Cortex of kidney (tissue), 1 donor: ENCODE results near the gene AUTS2.
"Not testable (repeated sequence)": the region's sequence is repeated elsewhere in the genome, so short reads cannot be mapped to it uniquely, and the experiment has no call there.

Experiments used
- DNase-seq: peaks from one replicate; lab custom pipeline; 2025; lab: John Stamatoyannopoulos, UW

AUTS2 gene

GRCh38 chr7:69761290-69761922 lies 163.1 kb downstream of the AUTS2 start:
- no peak for DNase-seq

- DNase-seq, result no peak
These were observed 164.6 kb downstream of the AUTS2 start for GRCh38 chr7:69762821-69763352.

GRCh38 chr7:69763513-69763912 lies 165.2 kb downstream of the AUTS2 start:
- no peak for DNase-seq

- DNase-seq, result no peak
These were observed 165.9 kb downstream of the AUTS2 start for GRCh38 chr7:69764147-69764546.

- DNase-seq, result no peak
These were observed 166.4 kb downstream of the AUTS2 start for GRCh38 chr7:69764681-69765080.

- DNase-seq, result no peak
These were observed 167.6 kb downstream of the AUTS2 start for GRCh38 chr7:69765879-69766278.

- DNase-seq, result no peak
These were observed 170.8 kb downstream of the AUTS2 start for GRCh38 chr7:69768986-69769595.

GRCh38 chr7:69769826-69770225 lies 171.6 kb downstream of the AUTS2 start:
- no peak for DNase-seq

- DNase-seq, result no peak
These were observed 172.3 kb downstream of the AUTS2 start for GRCh38 chr7:69770613-69771012.

GRCh38 chr7:69772718-69773436 lies 174.6 kb downstream of the AUTS2 start:
- DNase-seq, result no peak

- no peak for DNase-seq
These were observed 175.4 kb downstream of the AUTS2 start for GRCh38 chr7:69773535-69774225.

GRCh38 chr7:69775231-69775771 lies 177.0 kb downstream of the AUTS2 start:
- DNase-seq, result no peak

GRCh38 chr7:69776611-69777010 lies 178.3 kb downstream of the AUTS2 start:
- DNase-seq, result no peak

GRCh38 chr7:69778138-69778537 lies 179.9 kb downstream of the AUTS2 start:
- DNase-seq, result no peak

GRCh38 chr7:69780379-69780778 lies 182.1 kb downstream of the AUTS2 start:
- no peak for DNase-seq

- no peak for DNase-seq
These were observed 183.2 kb downstream of the AUTS2 start for GRCh38 chr7:69781412-69781846.

GRCh38 chr7:69782917-69783684 lies 184.8 kb downstream of the AUTS2 start:
- DNase-seq, result no peak

GRCh38 chr7:69786130-69786529 lies 187.9 kb downstream of the AUTS2 start:
- not testable (repeated sequence) for DNase-seq

GRCh38 chr7:69786730-69787395 lies 188.6 kb downstream of the AUTS2 start:
- DNase-seq, result no peak

- DNase-seq, result no peak
These were observed 189.6 kb downstream of the AUTS2 start for GRCh38 chr7:69787736-69788431.
